Right lobe of liver (tissue), 6 donors: ENCODE data around the gene DCPS. TPM values are rescaled to one million over a fixed set of nuclear protein-coding genes. Genes with fewer than 3 reads are reported as not detected.
"Not testable (repeated sequence)": the region's sequence is repeated elsewhere in the genome, so short reads cannot be mapped to it uniquely, and the experiment has no call there.

Experiments
- ATAC-seq, 4 donors: fragments of 200-7000 bp; cut with Tn5 transposase; one replicate each; pipeline ENCODE4 v1.9.1; 2020; ENCODE audit warnings: mild to moderate bottlenecking in 4 of 4, moderate library complexity in 4 of 4
- DNase-seq, 3 donors: peaks; one replicate each; pipeline ENCODE4 v3.0.0-alpha.2; 2020
- H3K27ac ChIP-seq, 3 donors: fragments of 200-600 bp; one replicate each; pipeline ENCODE4 v1.8.0; 2022
- H3K27me3 ChIP-seq, 2 donors: fragments of 200-600 bp; one replicate each; pipeline ENCODE4 v1.8.0; 2022
- H3K36me3 ChIP-seq, 4 donors: fragments of 200-600 bp; sonication (generic) in 1 of 4; one replicate each; pipeline versions ENCODE4 v1.5.1 to v1.8.0; 2017 to 2022; ENCODE audit warnings: control low read depth in 1 of 4
- H3K4me1 ChIP-seq, 4 donors: fragments of 200-600 bp; sonication (generic) in 1 of 4; one replicate each; pipeline versions ENCODE4 v1.5.1 to v1.8.0; 2017 to 2022; ENCODE audit warnings: control low read depth in 1 of 4
- H3K4me3 ChIP-seq, 3 donors: fragments of 200-600 bp; one replicate each; pipeline ENCODE4 v1.8.0; 2022
- H3K9me3 ChIP-seq, 4 donors: fragments of 200-600 bp; sonication (generic) in 1 of 4; one replicate each; pipeline versions ENCODE4 v1.5.1 to v1.8.0; 2017 to 2022; ENCODE audit warnings: control low read depth in 1 of 4
- POLR2A ChIP-seq: fragments of 450-650 bp; IDR thresholded peaks from one replicate; pipeline ENCODE4 v1.6.1; 2017; ENCODE audit warnings: antibody characterized with exemption, mild to moderate bottlenecking
- WGBS: methylation state at CpG from one replicate; pipeline ENCODE4 v1.1.6; 2018; ENCODE audit warnings: low coverage, low lambda C conversion rate; ENCODE audit not compliant: insufficient coverage; ENCODE audit errors: missing lambda C conversion rate; 5-methylcytosine and 5-hydroxymethylcytosine counted together
- intact Hi-C, 2 donors: fragments of 100-400 bp; cut with DNase I; formaldehyde crosslinking; loops; one replicate each; pipeline versions ENCODE4 v1.11.2 to v1.14.1; 2022
- total RNA-seq, 6 experiments: library from RNA; depleted of rRNA in 2 of 6; stranded (reverse); fragments of >200 nt in 2 of 6; fragmentation: NEBNext Ultra II Directional in 3 of 6; extraction: Animal tissue kit (Norgen Biotek cat#: 25700) in 3 of 6; gene quantifications; one replicate each; pipeline versions ENCODE4 v1.1.0 to v1.2.4, GENCODE V29; 2016 to 2023
- TF ChIP-seq, protein P1 (sequence below), 4 donors: fragments of 200-600 bp in 3 of 4; fragments of 450-650 bp in 1 of 4; IDR thresholded peaks; one replicate each; pipeline versions ENCODE4 v1.5.1 to v1.8.0; 2016 to 2022; ENCODE audit warnings: antibody characterized with exemption in 4 of 4, mild to moderate bottlenecking in 2 of 4
- donor health status: DM: no; HTN: yes; CAD: no.
- donor health status: DM: no; HTN: no; CAD: no.
- donor health status: DM: no; HTN: no; CAD: no.
- donor health status: DM: no; HTN: yes; CAD: no.
- donor health status: DM: no; HTN: yes; CAD: no.

Gene DCPS
- total RNA-seq, 6 experiments from 2014 or later = 12.6 to 65.2 (median 21.9) TPM

- Histone ChIP-seq H3K27ac (no peak overlapping the region), H3K4me3 (no peak overlapping the region), H3K36me3 (no peaks in the 10 kb centered on the region), H3K9me3 (no peaks in the 10 kb centered on the region), H3K4me1 (peaks cover 0 to 18% (median 3%) of the 10 kb centered on the region in 4 donors), H3K27me3 (no peaks in the 10 kb centered on the region)
- 72% methylated on average over 7 of the region's 7 CpGs for WGBS
- no peak for DNase-seq
- intact Hi-C loops = no loop called here
- peak in 1 of 4 donors; percentile 11 for ATAC-seq
- TF ChIP-seq POLR2A = no peak
- TF ChIP-seq, protein P1, sequence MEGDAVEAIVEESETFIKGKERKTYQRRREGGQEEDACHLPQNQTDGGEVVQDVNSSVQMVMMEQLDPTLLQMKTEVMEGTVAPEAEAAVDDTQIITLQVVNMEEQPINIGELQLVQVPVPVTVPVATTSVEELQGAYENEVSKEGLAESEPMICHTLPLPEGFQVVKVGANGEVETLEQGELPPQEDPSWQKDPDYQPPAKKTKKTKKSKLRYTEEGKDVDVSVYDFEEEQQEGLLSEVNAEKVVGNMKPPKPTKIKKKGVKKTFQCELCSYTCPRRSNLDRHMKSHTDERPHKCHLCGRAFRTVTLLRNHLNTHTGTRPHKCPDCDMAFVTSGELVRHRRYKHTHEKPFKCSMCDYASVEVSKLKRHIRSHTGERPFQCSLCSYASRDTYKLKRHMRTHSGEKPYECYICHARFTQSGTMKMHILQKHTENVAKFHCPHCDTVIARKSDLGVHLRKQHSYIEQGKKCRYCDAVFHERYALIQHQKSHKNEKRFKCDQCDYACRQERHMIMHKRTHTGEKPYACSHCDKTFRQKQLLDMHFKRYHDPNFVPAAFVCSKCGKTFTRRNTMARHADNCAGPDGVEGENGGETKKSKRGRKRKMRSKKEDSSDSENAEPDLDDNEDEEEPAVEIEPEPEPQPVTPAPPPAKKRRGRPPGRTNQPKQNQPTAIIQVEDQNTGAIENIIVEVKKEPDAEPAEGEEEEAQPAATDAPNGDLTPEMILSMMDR (IDR thresholded peaks at IDR 0.05) = no peak
These were observed 71.9 kb downstream of the DCPS start for GRCh38 chr11:126375726-126376125.

DNA sequence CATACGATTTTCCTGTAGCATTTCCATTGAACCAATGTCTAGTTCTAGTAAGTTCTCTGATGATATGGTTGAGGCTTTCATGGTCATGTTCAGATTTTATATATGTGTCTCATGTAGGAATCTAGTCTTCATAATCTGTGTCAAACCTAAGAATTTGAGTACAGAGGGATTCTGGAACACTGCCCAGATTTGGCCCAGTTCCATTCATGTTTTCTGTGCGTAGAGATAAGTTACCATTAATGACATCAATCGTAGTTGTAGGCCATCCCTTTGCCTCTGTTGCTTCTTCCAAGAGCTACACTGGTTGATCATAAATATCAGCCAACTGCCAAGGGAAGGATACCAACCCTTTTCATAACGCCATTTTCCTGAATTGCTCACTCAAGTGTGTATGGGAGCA is 74.9 kb downstream of the DCPS start:
- H3K9me3 ChIP-seq = no peaks in the 10 kb centered on the region
- intact Hi-C loops = no loop called here
- TF ChIP-seq POLR2A = no peak
- TF ChIP-seq, protein P1 (IDR thresholded peaks at IDR 0.05) = no peak
- H3K4me3 ChIP-seq = no peak overlapping the region
- ATAC-seq = peak in 1 of 4 donors; percentile 5
- no peak for DNase-seq
- H3K36me3 ChIP-seq = no peaks in the 10 kb centered on the region
- peaks cover 0 to 4% (median 0%) of the 10 kb centered on the region in 4 donors for H3K4me1 ChIP-seq
- 52% methylated on average over 3 of the region's 4 CpGs for WGBS
- H3K27me3 ChIP-seq = no peaks in the 10 kb centered on the region
- no peak overlapping the region for H3K27ac ChIP-seq

- ATAC-seq (no peak), DNase-seq (no peak)
- intact Hi-C loops = no loop called here
- Histone ChIP-seq H3K27ac (no peak overlapping the region), H3K27me3 (no peaks in the 10 kb centered on the region), H3K36me3 (no peaks in the 10 kb centered on the region), H3K4me1 (peaks cover 0 to 5% (median under 1%) of the 10 kb centered on the region in 4 donors), H3K9me3 (no peaks in the 10 kb centered on the region), H3K4me3 (no peak overlapping the region)
- TF ChIP-seq POLR2A = no peak
- TF ChIP-seq, protein P1 (IDR thresholded peaks at IDR 0.05) = no peak
- WGBS = 100% methylated on average over 2 of the region's 4 CpGs
These were observed 77.0 kb downstream of the DCPS start for GRCh38 chr11:126380909-126381308.

- 50% methylated on average over 2 of the region's 10 CpGs for WGBS
- intact Hi-C loops, DNase-seq, H3K36me3 ChIP-seq, H3K9me3 ChIP-seq, H3K27ac ChIP-seq, H3K4me3 ChIP-seq, H3K27me3 ChIP-seq: not testable (repeated sequence)
- peaks cover 0 to 16% (median 6%) of the 10 kb centered on the region in 4 donors for H3K4me1 ChIP-seq
- peak in 1 of 4 donors; percentile 4 for ATAC-seq
These were observed 78.1 kb downstream of the DCPS start for GRCh38 chr11:126381960-126382359.

DNA sequence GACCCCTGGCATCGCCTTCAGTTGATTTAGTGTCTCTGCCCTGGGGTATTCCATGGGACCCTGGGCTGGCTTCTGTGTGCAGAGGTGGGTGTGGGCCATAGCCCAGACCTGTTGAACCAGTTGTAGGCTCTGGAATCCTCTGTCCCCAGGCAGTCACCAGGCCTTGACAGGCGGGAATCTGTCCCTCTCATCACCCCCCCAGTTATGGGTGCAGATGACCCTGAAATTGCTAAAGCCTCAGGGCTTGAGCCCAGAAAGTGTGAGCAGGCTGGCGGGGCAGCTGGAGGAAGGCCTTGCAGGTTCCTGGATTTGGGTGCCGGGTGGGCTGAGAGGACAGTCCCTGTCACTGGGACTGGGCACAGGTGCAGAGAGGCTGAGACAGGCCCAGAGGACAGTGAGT is 78.8 kb downstream of the DCPS start:
- ATAC-seq, DNase-seq: not testable (repeated sequence)
- 83% methylated on average over 1 of the region's 4 CpGs for WGBS

More for the DNA sequence above, 78.8 kb downstream of the DCPS start:
- intact Hi-C loops, H3K36me3 ChIP-seq, H3K4me3 ChIP-seq, H3K27ac ChIP-seq, H3K9me3 ChIP-seq, H3K27me3 ChIP-seq: not testable (repeated sequence)
- peaks cover 0 to 22% (median 8%) of the 10 kb centered on the region in 4 donors for H3K4me1 ChIP-seq
